Ishikawa (cell line): ENCODE results near the gene SMIM22.

Experiments used
- CEBPB ChIP-seq: IDR thresholded peaks from 2 replicates; pipeline ENCODE4 v1.6.1; 2012
- CREB1 ChIP-seq: IDR thresholded peaks from 2 replicates; pipeline ENCODE4 v1.6.1; 2012; ENCODE audit warnings: low read depth
- EGR1 ChIP-seq: IDR thresholded peaks from 2 replicates; pipeline ENCODE4 v1.6.1; 2012
- EP300 ChIP-seq: IDR thresholded peaks from 2 replicates; pipeline ENCODE4 v1.6.1; 2012; ENCODE audit warnings: borderline replicate concordance
- MAX ChIP-seq: IDR thresholded peaks from 2 replicates; pipeline ENCODE4 v1.6.1; 2012
- NFIC ChIP-seq: IDR thresholded peaks from 2 replicates; pipeline ENCODE4 v1.6.1; 2012
- RAD21 ChIP-seq: IDR thresholded peaks from 2 replicates; pipeline ENCODE4 v1.6.1; 2012; ENCODE audit warnings: low read depth
- REST ChIP-seq: IDR thresholded peaks from 2 replicates; pipeline ENCODE4 v1.6.1; 2012; ENCODE audit warnings: low read depth, mild to moderate bottlenecking
- TAF1 ChIP-seq: IDR thresholded peaks from 2 replicates; pipeline ENCODE4 v1.6.1; 2012; ENCODE audit warnings: low read depth, mild to moderate bottlenecking
- TCF12 ChIP-seq: IDR thresholded peaks from 2 replicates; pipeline ENCODE4 v1.6.1; 2012; ENCODE audit warnings: low read depth
- TEAD4 ChIP-seq: IDR thresholded peaks from 2 replicates; pipeline ENCODE4 v1.6.1; 2012
- YY1 ChIP-seq: IDR thresholded peaks from 2 replicates; pipeline ENCODE4 v1.6.1; 2012; ENCODE audit warnings: low read depth
- ZBTB7A ChIP-seq: IDR thresholded peaks from 2 replicates; pipeline ENCODE4 v1.6.1; 2012; ENCODE audit warnings: low read depth

- no peak for TF ChIP-seq YY1
- TF ChIP-seq RAD21 = no peak
- no peak for TF ChIP-seq NFIC
- TF ChIP-seq REST = no peak
- no peak for TF ChIP-seq EGR1
- TF ChIP-seq CEBPB = no peak
- TF ChIP-seq TAF1 = no peak
- TF ChIP-seq ZBTB7A = 0 out of 2 replicates have a peak, but pooled peaks have one; percentile 39
- TF ChIP-seq EP300 = no peak
- no peak for TF ChIP-seq TCF12
- no peak for TF ChIP-seq MAX
- no peak for TF ChIP-seq TEAD4
- no peak for TF ChIP-seq CREB1
These were observed 6.1 kb downstream of the SMIM22 start for GRCh38 chr16:4801051-4801961.
